HUDEP-2 (cell line): ENCODE results near the gene RS1.

ENCODE experiments used
- DNase-seq, 76 experiments: peaks; one replicate each; lab custom pipeline; 2025; ENCODE audit not compliant: unreplicated experiment in 76 of 76; lab: John Stamatoyannopoulos, UW

The RS1 gene

GRCh38 chrX:18613930-18614639 is 57.8 kb downstream of the RS1 start:
- no peak for DNase-seq

- peak in 6 of 76 experiments; percentile 0 to 41 (median 2) for DNase-seq
These were observed 63.9 kb downstream of the RS1 start for GRCh38 chrX:18607966-18608365.

- DNase-seq = no peak
These were observed 73.5 kb downstream of the RS1 start for GRCh38 chrX:18598413-18598812.

- no peak for DNase-seq
These were observed 75.8 kb downstream of the RS1 start for GRCh38 chrX:18596096-18596495.

- no peak for DNase-seq
These were observed 77.8 kb downstream of the RS1 start for GRCh38 chrX:18594079-18594478.

DNA sequence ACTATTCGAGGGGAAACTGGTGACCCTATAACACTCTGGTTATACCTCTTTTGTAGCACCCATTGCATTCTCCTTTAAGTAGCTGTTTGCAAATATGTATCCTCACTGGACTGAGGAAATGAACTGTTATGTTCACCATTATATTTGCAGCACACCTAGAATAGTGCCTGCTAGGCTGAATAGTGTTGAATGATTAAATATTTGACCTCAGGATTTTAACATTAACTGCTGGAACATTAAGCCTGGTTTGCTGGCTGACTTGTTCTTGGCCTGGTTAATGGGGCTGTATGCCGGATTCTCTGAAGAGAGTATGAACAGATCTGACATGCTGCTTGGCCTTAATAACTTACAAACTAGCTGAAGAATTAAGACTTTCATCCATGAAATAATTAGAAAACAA is 80.1 kb downstream of the RS1 start:
- no peak for DNase-seq
